GM18867 (cell line): ENCODE measurements around the gene LAMA2.

Experiments used
- ATAC-seq: cut with Tn5 transposase; IDR thresholded peaks from one replicate; pipeline ENCODE4 v1.9.1; 2021; ENCODE audit warnings: mild to moderate bottlenecking, moderate library complexity; ENCODE audit not compliant: unreplicated experiment

The LAMA2 gene

GRCh38 chr6:128903715-128904114, 20.8 kb downstream of the LAMA2 start:
- ATAC-seq: no peak

GRCh38 chr6:128914051-128914450, 31.1 kb downstream of the LAMA2 start:
- ATAC-seq: no peak

DNA sequence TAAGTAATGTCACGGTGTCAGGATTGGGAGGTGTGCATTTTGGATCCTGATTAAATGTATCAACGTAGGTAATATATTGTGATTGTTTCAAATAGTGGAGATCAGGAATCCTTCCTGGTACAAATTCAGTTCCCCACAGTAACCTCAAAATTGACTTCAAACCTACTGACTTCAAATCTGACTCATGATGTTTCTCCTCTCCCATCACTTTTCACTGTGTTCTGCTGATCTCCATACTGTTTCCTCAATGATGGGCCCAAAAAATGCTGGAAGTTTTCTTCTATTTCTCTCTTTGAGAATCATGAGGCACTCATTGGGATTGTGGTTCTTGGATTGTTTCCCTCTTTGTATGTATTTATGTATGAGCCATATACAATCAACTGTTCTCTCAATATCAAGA, 35.9 kb downstream of the LAMA2 start:
- no peak for ATAC-seq

DNA sequence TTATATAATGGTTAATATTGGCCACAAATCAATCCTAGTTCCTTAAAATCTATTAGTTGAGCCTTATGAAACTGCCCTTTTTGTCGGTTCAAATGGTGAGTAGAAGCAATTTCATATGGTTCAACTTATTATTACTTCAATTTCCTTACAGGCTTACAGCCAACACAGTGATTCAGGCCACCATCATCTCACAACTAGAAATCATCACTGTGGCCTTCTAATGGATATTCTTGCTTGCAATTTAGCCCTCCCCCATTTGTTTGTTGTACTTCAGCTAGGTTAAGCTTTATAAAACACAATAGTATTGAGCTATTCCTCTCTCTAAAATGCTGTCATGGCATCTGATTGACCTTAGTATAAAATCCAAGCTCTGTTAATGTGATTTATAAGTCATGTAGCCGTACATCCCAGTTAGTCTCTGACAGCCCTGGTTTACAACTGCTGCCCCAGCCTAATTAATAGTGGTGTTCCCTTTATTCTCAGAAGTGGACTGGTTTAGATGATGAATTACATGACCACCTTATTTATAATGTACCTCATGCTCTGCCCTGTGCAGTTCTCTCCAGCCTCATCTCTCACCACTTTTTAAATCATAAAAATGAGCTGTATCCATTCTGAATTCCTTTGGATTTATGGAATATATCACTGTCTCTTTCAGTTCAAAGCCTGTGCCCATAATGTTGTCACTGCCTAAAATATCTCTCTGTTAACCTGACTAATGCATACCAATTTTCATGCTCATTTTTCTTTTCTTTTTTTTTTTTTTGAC, 36.7 kb downstream of the LAMA2 start:
- ATAC-seq: no peak

GRCh38 chr6:128925765-128926164, 42.8 kb downstream of the LAMA2 start:
- ATAC-seq: no peak

DNA sequence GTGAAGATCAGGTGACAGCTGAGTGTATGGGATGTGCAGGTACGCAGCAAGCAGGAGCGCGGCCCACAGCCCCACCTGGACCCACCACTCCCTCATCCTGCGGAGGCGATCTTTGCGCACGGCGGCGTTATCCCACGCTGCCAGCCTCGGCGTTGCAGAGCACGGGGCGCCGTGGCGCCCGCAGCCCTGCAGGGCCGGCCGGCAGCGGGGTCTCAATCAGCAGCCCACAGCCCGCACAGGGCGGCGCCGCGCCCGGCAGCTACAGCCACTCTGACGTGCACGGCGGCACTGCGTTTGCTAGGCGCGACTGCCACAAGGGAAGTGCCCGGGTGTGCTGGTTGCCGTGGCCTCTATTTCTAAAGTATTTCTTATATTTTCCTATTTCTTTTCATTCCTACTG, 46.9 kb downstream of the LAMA2 start:
- no peak for ATAC-seq

GRCh38 chr6:128930321-128930720, 47.4 kb downstream of the LAMA2 start:
- ATAC-seq: no peak

DNA sequence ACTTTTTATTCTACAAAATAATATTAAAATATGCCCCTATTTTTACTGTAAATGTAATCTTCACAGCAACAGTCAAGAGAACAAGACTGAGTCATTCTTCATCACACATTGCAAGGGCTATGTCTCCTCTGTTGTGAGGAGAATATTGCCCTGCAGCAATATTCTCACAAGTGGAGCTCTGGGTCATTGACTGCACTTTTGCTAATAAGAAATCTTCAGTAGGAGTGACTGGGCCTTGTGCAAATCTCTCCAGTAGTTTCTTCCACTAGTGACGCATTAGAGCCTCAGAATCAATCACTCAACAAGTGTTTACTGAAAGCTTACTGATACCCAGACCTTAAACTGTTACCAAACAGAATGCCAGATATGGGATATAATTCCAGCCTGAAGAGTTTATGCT, 49.1 kb downstream of the LAMA2 start:
- ATAC-seq: no peak

GRCh38 chr6:128950864-128951263, 67.9 kb downstream of the LAMA2 start:
- ATAC-seq: no peak

- ATAC-seq: no peak
Measured at GRCh38 chr6:128952902-128953301, 70.0 kb downstream of the LAMA2 start.

DNA sequence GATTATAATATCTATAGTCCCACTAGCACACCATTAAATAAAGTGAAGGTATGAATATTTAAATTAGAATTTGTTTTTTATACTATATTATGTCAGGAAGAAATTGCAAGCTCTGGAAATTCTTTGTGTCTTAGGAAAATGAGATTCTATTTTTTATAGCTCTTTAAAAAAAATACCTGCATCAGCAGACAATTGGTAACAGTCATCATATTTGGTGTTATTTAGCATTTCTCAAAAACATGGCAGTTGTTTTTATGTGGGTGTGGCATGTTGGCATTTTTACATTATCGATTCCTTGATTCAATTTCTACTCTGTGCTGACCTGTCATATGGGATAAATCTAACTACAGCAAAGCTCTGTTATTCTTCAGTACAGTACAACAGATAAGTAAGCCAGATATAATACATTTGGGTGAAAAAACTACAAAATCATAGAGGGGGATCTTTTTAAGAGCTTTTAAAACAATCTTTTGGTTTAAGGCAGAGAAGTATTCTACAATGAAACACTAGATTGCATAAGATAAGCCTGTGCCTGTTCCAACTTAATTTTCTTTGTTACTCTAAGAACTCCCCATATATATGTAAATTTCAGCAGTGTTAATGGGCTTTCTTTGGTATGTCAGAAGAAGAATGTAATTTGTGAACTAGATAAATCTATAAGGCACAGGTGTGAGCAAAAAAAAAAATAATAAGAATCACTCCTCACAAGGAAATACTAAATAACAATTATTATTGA, 71.5 kb downstream of the LAMA2 start:
- ATAC-seq: no peak

GRCh38 chr6:128963561-128963960, 80.6 kb downstream of the LAMA2 start:
- no peak for ATAC-seq

- no peak for ATAC-seq
Measured at GRCh38 chr6:128964233-128964755, 81.4 kb downstream of the LAMA2 start.

- ATAC-seq: no peak
Measured at GRCh38 chr6:128964771-128965170, 81.8 kb downstream of the LAMA2 start.

- no peak for ATAC-seq
Measured at GRCh38 chr6:128966934-128967333, 84.0 kb downstream of the LAMA2 start.

- no peak for ATAC-seq
Measured at GRCh38 chr6:128979071-128979470, 96.1 kb downstream of the LAMA2 start.

- no peak for ATAC-seq
Measured at GRCh38 chr6:128981716-128982115, 98.8 kb downstream of the LAMA2 start.

DNA sequence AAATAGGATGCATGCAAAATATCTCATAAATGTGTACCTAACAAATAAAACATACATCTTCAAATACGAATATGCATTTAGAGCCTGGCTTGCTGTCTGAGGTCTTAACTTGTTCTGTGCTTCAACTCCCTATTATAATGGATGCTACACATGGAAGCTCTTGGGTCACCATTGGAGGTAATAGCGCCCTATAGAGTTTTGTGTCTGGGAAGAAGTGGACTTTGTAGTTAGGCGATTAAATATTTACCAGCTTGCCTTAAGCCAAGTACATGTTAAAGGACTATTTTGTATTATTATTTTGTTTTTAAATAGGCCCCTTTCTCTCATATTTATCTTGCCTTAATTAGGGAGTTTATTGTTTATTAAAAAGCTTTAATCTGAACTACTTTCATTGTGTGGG, 107.4 kb downstream of the LAMA2 start:
- no peak for ATAC-seq

- no peak for ATAC-seq
Measured at GRCh38 chr6:128990915-128991314, 108.0 kb downstream of the LAMA2 start.

GRCh38 chr6:128993166-128993565, 110.2 kb downstream of the LAMA2 start:
- ATAC-seq: no peak

- no peak for ATAC-seq
Measured at GRCh38 chr6:128997880-128998279, 114.9 kb downstream of the LAMA2 start.
